CD4-positive, alpha-beta T cell treated with Interleukin-1 beta for 1 hour (primary cell): ENCODE data around the gene KRCC1.
"Not testable (repeated sequence)": the region's sequence is repeated elsewhere in the genome, so short reads cannot be mapped to it uniquely, and the experiment has no call there.

Experiments used
- DNase-seq, 2 donors: peaks; one replicate each; pipeline ENCODE4 v3.0.0-alpha.2; 2020 to 2022

Gene KRCC1

DNA sequence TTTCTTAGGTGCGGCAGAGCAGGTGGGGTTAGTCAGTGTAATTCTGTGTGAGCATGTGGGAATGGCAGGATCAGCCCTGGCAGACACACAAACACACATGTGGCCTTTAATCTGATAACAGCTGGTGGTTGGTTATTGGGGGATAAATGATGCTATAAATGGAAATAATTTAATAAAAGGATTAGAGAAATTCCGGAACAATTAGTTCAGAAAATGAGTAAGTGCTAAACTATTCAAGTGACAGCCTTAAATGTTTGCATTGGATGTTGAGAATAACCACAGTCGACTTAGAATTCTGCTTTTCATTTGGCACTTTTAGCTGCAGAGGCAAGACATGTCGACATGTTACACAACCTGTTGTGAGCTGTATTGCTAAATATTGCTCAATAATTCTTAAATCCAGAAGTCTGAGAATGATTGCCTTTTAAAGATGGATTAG lies 19.3 kb upstream of the KRCC1 start:
- no peak for DNase-seq

DNA sequence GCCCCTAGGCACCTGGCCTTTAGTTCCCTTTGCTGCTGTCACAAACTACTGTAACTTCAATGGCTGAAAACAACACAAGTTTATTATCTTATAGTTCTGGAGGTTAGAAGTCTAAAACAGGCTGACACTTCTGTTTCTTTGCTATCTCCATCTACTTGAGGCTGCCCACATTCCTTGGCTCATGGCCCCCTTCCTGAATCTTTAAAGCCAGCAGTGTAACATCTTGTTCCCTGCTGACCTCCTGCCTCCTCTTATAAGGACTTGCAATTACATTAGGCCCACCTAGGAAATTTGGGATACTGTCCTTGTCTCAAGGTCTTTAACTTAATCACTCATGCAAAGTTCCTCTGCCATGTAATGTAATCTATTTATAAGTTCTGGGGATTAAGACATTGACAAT lies 18.6 kb upstream of the KRCC1 start:
- DNase-seq, result no peak

GRCh38 chr2:88071365-88071764 lies 15.8 kb upstream of the KRCC1 start:
- DNase-seq, result no peak

DNA sequence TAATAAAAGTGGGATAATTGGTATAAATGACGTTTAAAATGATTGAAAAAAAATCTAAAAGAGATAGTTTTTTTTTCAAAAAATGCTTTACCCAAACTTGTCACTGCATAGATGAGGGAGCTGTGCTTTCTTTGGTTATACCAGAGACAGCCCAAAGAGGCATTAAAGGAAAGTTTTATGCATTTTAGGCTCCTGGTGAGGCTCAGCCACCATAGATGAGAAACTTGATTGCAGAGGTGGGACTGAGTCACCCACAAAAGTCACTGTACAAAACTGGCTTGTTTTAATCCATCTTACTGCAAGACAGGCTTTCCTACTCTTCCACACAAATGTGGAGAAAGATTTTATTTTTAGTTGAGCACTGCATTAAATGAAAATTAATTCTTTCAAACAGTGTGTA lies 14.5 kb upstream of the KRCC1 start:
- no peak for DNase-seq

- DNase-seq, result no peak
Observed at GRCh38 chr2:88069117-88069516, 13.5 kb upstream of the KRCC1 start.

DNA sequence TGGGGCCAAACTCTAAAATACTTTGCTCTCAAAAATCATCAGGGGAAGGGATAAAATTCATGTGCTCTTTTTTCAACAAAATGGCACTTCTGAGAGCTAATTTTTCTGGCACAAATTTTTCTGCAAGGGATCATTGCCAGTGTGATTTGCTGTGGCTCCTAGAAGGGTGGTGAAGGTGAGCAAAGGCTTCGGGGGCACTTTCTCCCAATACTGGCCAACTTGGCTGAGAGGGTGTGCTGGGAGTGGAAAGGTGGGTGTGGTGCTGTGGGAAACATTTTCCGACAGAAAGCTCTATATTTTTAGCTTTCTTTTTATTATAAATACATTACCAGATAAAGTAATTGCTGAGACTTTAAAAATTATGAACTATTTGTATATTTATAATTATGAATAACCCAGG lies 12.5 kb upstream of the KRCC1 start:
- no peak for DNase-seq

DNA sequence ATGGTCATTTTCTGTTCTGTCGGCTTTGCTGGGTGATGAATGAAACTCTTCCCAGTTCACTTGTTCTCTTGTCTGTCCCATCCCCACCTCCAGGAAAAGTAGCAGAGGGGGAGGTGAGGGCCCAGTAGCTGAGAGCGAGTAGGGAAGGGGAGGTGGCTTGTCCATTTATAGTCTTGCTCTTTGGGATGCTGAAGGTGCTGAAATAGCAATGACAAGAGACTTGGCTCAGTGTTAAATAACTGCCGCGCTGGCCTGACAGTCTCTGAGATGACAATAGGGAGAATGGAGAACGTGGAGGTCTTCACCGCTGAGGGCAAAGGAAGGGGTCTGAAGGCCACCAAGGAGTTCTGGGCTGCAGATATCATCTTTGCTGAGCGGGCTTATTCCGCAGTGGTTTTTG lies 12.0 kb upstream of the KRCC1 start, which contains the start of gene SMYD1:
TSS of gene SMYD1 (plus strand) at position 228 of the 400 bp plus-strand sequence. CDS start at position 268, 40 bp downstream.
- DNase-seq, result no peak

DNA sequence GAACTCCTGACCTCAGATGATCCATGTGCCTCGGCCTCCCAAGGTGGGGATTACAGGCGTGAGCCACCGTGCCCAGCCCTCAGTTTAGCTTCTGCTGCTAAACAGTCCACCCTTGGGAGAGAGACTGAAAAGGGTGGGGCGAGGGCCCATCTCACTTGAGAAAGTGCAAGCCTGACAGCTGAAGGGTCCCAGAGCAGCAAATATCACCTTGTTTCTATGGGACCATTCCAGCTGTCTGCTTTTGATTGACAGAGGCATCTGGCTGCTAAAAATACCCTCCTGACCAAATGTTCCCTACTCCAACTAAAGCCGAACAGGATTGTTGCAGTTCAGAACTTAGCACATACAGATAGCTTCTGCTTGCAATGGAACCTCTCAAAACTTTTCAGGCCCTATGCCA lies 11.6 kb upstream of the KRCC1 start:
- no peak for DNase-seq

DNA sequence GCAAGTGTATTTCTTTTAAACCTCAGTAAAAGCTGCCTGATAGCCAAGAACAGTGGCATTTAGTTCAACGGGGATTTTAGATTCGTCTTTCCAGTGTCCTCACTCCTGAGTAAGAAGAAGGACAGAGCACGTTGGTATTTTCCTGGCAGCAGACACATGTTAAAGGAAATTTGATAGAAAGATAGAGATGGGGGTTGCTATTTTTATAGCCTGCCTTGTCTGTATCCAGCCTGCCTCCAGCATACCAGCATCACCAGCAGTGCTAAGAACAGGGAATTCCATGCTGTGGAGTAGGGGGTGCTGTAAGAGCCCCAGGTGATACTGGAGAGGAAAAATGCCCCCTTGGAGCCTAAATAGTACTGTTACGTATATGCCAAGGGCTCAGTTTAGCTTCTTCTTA lies 11.0 kb upstream of the KRCC1 start:
- DNase-seq, result no peak

GRCh38 chr2:88061295-88061694 lies 5.7 kb upstream of the KRCC1 start:
- no peak for DNase-seq

DNA sequence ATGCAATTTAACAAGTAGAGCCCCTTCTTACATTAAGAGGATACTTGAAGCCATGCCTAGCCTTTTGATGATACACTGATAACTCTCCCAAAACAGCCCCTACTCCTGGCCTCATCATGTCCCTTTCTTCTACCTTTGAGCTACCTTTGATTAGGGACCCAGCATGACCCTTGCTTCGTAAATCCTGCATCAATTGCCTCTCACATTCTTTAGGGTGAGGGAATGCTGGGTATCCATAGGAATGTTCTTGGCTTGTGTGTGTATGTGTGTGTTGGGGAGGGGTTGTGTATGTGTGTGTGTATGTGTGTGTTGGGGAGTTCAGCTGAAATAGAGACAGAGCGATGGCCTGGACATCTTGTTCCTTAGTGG lies 5.3 kb upstream of the KRCC1 start:
- no peak for DNase-seq

DNA sequence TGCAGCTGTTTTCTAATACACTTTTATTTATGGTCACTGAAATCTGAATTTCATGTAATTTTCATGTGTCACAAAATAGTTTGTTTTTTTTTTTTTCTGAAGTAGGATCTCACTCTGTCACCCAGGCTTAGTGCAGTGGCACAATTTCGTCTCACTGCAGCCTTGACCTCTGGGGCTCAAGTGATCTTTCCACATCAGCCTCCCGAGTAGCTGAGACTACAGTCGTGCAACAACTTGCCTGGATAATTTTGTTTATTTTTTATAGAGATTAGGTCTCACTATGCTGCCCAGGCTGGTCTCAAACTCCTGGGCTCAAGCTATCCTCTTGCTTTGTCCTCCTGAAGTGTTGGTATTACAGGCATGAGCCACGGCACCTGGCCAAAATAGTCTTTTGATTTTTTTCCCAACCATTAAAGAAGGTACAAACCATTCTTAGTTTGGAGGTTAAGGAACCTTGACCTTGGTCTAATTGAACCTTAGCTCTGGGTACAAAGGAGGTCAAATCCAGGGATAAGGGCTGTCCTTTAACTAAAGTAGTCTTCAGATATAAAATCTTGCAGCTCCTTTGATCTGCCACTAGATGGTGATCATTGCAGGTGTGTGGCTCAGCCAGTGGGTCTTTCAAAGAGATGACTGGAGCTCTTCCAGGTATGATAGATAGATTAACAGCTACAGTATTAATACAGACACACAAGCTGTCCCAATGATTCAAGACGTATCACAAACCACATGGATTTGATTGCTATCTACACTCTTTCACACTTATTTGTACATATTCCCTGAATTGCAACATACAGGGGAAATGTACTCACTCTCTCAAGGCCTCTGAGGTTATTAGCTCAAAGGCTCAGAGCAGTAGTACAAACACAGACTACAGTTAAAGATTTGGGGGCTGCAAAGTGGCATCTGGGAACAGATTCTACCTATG lies 4.7 kb upstream of the KRCC1 start:
- DNase-seq, result peak; percentile 36 to 54

DNA sequence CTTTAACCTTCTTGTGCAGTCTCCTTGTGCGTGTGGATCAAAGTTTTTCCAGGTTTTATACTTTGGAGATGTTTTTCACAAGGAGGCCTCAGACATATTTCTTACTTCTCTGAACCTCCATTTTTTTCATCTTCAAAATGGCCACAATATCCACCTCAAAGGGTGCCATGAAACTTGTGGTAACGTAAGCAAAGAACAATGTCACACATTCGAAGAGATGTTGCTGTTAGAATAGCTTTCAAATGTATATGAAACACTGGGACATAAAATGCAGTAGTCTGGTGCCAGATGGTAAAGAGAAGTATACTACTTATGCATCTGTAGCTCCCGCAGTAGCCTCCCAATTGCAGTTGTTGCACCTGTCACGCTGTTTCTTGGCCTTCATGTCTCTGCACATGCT lies 2.6 kb upstream of the KRCC1 start:
- no peak for DNase-seq

GRCh38 chr2:88057437-88057844 lies 1.9 kb upstream of the KRCC1 start:
- no peak for DNase-seq

DNA sequence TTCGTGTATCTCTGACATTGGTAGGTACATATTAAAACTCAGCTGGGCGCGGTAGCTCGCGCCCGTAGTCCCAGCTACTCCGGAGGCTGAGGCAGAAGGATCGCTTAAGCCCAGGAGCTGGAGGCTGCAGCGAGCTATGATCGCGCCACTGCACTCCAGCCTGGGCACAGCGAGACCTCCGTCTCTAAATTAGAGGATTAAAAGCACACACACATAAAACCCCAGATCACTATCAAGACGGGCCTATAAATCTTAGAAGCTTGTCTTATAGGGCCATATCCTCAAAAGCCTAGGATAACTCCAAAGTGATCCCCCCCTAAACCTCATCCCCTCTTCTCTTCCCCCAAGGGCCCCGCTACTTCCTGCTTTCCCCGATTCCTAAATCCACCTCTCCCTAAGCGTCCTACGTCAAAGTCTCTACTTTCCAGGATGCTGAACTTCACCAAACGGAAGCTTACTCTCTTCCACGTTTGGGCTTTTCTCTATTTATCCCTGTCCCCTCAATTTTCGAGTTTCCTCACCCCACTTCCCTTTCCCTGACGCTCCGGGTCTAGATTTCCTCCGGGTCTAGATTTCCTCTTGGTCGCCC lies 707 bp downstream of the KRCC1 start:
- peak in 1 of 2 donors; percentile 19 for DNase-seq

- no peak for DNase-seq
Observed at GRCh38 chr2:88053934-88054781, 1.4 kb downstream of the KRCC1 start.

- no peak for DNase-seq
Observed at GRCh38 chr2:88053296-88053695, 2.3 kb downstream of the KRCC1 start.

GRCh38 chr2:88051792-88052191 lies 3.8 kb downstream of the KRCC1 start:
- DNase-seq, result no peak

- no peak for DNase-seq
Observed at GRCh38 chr2:88049622-88050021, 6.0 kb downstream of the KRCC1 start.

GRCh38 chr2:88048541-88048940 lies 7.0 kb downstream of the KRCC1 start:
- no peak for DNase-seq

DNA sequence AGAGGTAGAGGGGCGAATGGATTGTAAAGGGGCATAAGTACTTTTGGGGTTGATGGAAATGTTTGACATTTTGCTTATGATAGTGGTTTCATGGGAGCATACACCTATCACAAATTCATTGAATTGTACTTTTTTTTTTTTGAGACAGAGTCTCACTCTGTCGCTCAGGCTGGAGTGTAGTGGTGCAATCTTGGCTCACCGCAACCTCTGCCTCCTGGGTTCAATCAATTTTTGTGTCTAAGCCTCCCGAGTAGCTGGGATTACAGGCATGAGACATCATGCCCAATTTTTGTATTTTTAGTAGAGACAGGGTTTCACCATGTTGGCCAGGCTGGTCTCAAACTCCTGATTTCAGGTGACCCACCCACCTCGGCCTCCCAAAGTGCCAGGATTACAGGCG lies 10.0 kb downstream of the KRCC1 start:
- DNase-seq, result not testable (repeated sequence)

- no peak for DNase-seq
Observed at GRCh38 chr2:88042476-88042875, 13.1 kb downstream of the KRCC1 start.
